Caco-2 (cell line): ENCODE measurements around the gene RHOT2. TPM values are rescaled to one million over a fixed set of nuclear protein-coding genes. Genes with fewer than 3 reads are reported as not detected.
A peak's percentile ranks its signal among the peaks of the same experiment; 100 is the strongest.

Experiments used
- BruUV-seq: library from RNA; stranded (reverse); fragments of 400-500 nt; replicated peaks from 2 replicates; lab custom pipeline; 2021; lab: Mats Ljungman, UMichigan
- CTCF ChIA-PET: fragments of 300-600 bp; sonication (Branson Sonifier 250); formaldehyde crosslinking; loops from one replicate; lab custom pipeline; 2022; ENCODE audit warnings: antibody characterized with exemption; lab: Charles Lee
- POLR2A ChIA-PET: fragments of 300-600 bp; sonication (Branson Sonifier 250); formaldehyde crosslinking; loops from one replicate; lab custom pipeline; 2022; ENCODE audit warnings: antibody characterized with exemption; lab: Charles Lee
- DNase-seq, 2 experiments: peaks; one replicate each; pipeline versions ENCODE4 v3.0.0 to v3.0.0-alpha.2; 2020 to 2022
- H3K27me3 ChIP-seq: replicated peaks from 2 replicates; pipeline ENCODE4 v1.6.0; 2011; ENCODE audit warnings: low read length; ENCODE audit not compliant: control insufficient read depth, insufficient read depth
- H3K36me3 ChIP-seq: 2 replicates; pipeline ENCODE4 v1.5.1; 2011; ENCODE audit warnings: low read length; ENCODE audit not compliant: control insufficient read depth, insufficient read depth
- H3K4me1 ChIP-seq: fragments of 250-450 bp; sonication (Bioruptor Pico); 2 replicates; pipeline ENCODE4 v1.5.1; 2020; ENCODE audit warnings: mild to moderate bottlenecking
- H3K4me3 ChIP-seq: 2 replicates; pipeline ENCODE4 v1.5.1; 2011; ENCODE audit warnings: low read depth, mild to moderate bottlenecking, control low read depth, low read length
- H3K9me3 ChIP-seq: fragments of 250-450 bp; sonication (Bioruptor Pico); 2 replicates; pipeline ENCODE4 v1.5.1; 2020; ENCODE audit warnings: mild to moderate bottlenecking, moderate library complexity
- H3K27ac Mint-ChIP-seq: one replicate; pipeline ENCODE4 v1.8.0; 2022; ENCODE audit warnings: mixed read lengths; ENCODE audit not compliant: unreplicated experiment
- H3K27me3 Mint-ChIP-seq: one replicate; pipeline ENCODE4 v1.8.0; 2022; ENCODE audit warnings: mixed read lengths; ENCODE audit not compliant: insufficient read depth, unreplicated experiment
- H3K36me3 Mint-ChIP-seq: one replicate; pipeline ENCODE4 v1.8.0; 2022; ENCODE audit warnings: mild to moderate bottlenecking, mixed read lengths; ENCODE audit not compliant: insufficient read depth, unreplicated experiment
- H3K4me1 Mint-ChIP-seq: one replicate; pipeline ENCODE4 v1.8.0; 2022; ENCODE audit warnings: low read depth, mixed read lengths; ENCODE audit not compliant: unreplicated experiment
- H3K4me3 Mint-ChIP-seq: one replicate; pipeline ENCODE4 v1.8.0; 2022; ENCODE audit warnings: mild to moderate bottlenecking, moderate library complexity, mixed read lengths; ENCODE audit not compliant: unreplicated experiment
- H3K9me3 Mint-ChIP-seq: one replicate; pipeline ENCODE4 v1.8.0; 2022; ENCODE audit warnings: mixed read lengths; ENCODE audit not compliant: unreplicated experiment
- CTCF ChIP-seq, 2 experiments: fragments of 200-600 bp in 1 of 2; IDR thresholded peaks; 1 replicate in 1 of 2; 2 replicates in 1 of 2; pipeline versions ENCODE4 v1.5.1 to v1.8.0; 2011 to 2022; ENCODE audit warnings: antibody characterized with exemption in 1 of 2, control low read depth in 1 of 2, inconsistent platforms in 1 of 2, low read depth in 1 of 2, low read length in 1 of 2, mild to moderate bottlenecking in 1 of 2, moderate library complexity in 1 of 2; ENCODE audit not compliant: insufficient read depth in 1 of 2, severe bottlenecking in 1 of 2, unreplicated experiment in 1 of 2
- intact Hi-C: fragments of 100-400 bp; cut with micrococcal nuclease; formaldehyde crosslinking; loops from one replicate; pipeline ENCODE4 v1.10.0; 2022; ENCODE audit not compliant: unreplicated experiment
- total RNA-seq: library from RNA; stranded (reverse); gene quantifications from 2 replicates; pipeline ENCODE4 v1.2.3, GENCODE V29; 2022

The RHOT2 gene
- total RNA-seq, 1 experiment from 2014 or later: 96.7 TPM

DNA sequence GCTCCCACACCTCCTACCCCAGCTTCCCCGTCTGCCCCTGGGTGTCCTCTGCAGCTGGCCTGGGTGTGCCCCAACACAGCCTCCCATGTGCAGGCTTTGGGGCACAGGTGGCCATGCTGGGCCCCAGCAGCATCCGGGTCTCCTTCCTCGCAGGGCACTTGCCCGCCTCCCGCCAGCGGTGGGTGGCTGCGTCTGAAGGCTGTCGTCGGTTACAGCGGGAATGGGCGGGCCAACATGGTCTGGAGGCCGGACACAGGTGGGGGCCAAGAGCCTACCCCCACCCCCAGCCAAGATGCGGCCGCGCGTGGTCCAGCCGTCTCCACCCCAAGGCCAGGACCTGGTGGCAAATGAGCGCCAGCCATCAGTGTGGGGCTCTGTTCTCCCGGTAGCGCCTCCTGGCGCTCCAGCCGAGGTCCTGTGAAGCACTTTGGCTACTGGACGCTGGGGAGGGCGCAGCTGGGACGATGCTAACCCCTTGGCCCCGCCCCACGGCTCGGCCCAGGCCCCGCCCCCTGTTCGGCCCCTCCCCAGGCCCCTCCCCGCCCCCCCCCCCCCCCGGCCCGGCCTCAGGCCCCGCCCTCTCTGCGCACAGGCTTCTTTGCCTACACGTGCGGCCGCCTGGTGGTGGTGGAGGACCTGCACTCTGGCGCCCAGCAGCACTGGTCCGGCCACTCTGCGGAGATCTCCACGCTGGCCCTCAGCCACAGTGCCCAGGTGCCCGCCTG is 7.3 kb upstream of the RHOT2 start:
- H3K4me3 ChIP-seq: no peak overlapping the region
- H3K27me3 Mint-ChIP-seq: no peaks in the 10 kb centered on the region
- no peaks in the 10 kb centered on the region for H3K9me3 ChIP-seq
- intact Hi-C loops: no loop called here
- no peaks in the 10 kb centered on the region for H3K4me1 Mint-ChIP-seq
- CTCF ChIA-PET: no interaction called here
- H3K36me3 ChIP-seq: no peaks in the 10 kb centered on the region; the same call in 1 of the 2 replicates
- H3K27ac Mint-ChIP-seq: no peak overlapping the region
- POLR2A ChIA-PET: no interaction called here
- H3K36me3 Mint-ChIP-seq: no peaks in the 10 kb centered on the region
- no peak overlapping the region for H3K4me3 Mint-ChIP-seq
- H3K4me1 ChIP-seq: no peaks in the 10 kb centered on the region
- TF ChIP-seq CTCF (IDR thresholded peaks at IDR 0.05; ENCODE audit: insufficient read depth in 1 of 2, low read depth in 1 of 2, low read length in 1 of 2, severe bottlenecking in 1 of 2, unreplicated experiment in 1 of 2): no peak
- DNase-seq: peak in 1 of 2 experiments; percentile 51
- no peaks in the 10 kb centered on the region for H3K9me3 Mint-ChIP-seq
- no TSS peak for BruUV-seq
- H3K27me3 ChIP-seq: no peaks in the 10 kb centered on the region

DNA sequence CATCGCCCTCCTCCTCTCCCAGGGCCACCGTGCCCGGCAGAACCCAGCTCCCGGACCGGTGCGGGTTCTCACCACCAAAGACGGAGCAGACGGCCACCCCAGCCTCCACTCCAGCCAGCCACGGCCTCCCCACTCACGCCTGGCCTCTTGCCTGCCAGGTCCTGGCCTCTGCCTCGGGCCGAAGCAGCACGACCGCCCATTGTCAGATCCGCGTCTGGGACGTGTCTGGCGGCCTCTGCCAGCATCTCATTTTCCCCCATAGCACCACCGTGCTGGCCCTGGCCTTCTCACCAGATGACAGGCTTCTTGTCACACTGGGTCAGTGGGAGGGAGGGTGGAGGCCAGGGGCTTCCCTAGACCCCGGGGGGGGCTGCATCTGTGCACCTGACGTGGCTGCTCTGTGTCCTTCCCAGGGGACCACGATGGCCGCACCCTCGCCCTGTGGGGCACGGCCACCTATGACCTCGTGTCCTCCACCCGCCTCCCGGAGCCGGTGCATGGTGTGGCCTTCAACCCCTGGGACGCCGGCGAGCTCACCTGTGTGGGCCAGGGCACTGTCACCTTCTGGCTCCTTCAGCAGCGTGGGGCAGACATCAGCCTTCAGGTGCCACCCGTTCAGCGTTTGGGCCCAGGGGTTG is 6.6 kb upstream of the RHOT2 start:
- Histone ChIP-seq H3K4me1 (no peaks in the 10 kb centered on the region), H3K9me3 (no peaks in the 10 kb centered on the region), H3K27me3 (no peaks in the 10 kb centered on the region), H3K36me3 (no peaks in the 10 kb centered on the region; the same call in 1 of the 2 replicates), H3K4me3 (no peak overlapping the region)
- intact Hi-C loops: no loop called here
- Mint-ChIP-seq H3K27ac (no peak overlapping the region), H3K4me3 (no peak overlapping the region), H3K4me1 (no peaks in the 10 kb centered on the region), H3K9me3 (no peaks in the 10 kb centered on the region), H3K27me3 (no peaks in the 10 kb centered on the region), H3K36me3 (no peaks in the 10 kb centered on the region)
- BruUV-seq: no TSS peak
- ChIA-PET CTCF (no interaction called here), POLR2A (no interaction called here)
- TF ChIP-seq CTCF (IDR thresholded peaks at IDR 0.05; ENCODE audit: insufficient read depth in 1 of 2, low read depth in 1 of 2, low read length in 1 of 2, severe bottlenecking in 1 of 2, unreplicated experiment in 1 of 2): no peak
- no peak for DNase-seq

GRCh38 chr16:662095-662494 is 5.8 kb upstream of the RHOT2 start:
- Mint-ChIP-seq H3K9me3 (no peaks in the 10 kb centered on the region), H3K36me3 (no peaks in the 10 kb centered on the region), H3K27ac (no peak overlapping the region), H3K27me3 (no peaks in the 10 kb centered on the region), H3K4me3 (no peak overlapping the region), H3K4me1 (no peaks in the 10 kb centered on the region)
- H3K36me3 ChIP-seq: no peaks in the 10 kb centered on the region; the same call in 1 of the 2 replicates
- TF ChIP-seq CTCF (IDR thresholded peaks at IDR 0.05; ENCODE audit: insufficient read depth in 1 of 2, low read depth in 1 of 2, low read length in 1 of 2, severe bottlenecking in 1 of 2, unreplicated experiment in 1 of 2): no peak
- ChIA-PET POLR2A (no interaction called here), CTCF (no interaction called here)
- H3K4me1 ChIP-seq: no peaks in the 10 kb centered on the region
- no peak for DNase-seq
- no TSS peak for BruUV-seq
- no peak overlapping the region for H3K4me3 ChIP-seq
- no peaks in the 10 kb centered on the region for H3K27me3 ChIP-seq
- intact Hi-C loops: no loop called here
- H3K9me3 ChIP-seq: no peaks in the 10 kb centered on the region
